Activated T-cell treated with anti-CD3 and anti-CD28 coated beads, Interleukin-2, amount 50 U/mL, for 72 hours (primary cell): Measurements from ENCODE around the gene IL32. TPM values are rescaled to one million over a fixed set of nuclear protein-coding genes. Genes with fewer than 3 reads are reported as not detected.

Source experiments
- ATAC-seq, 2 donors: fragments of 150-1000 bp; cut with Tn5 transposase; replicated peaks in 1 of 2; 2 replicates each; pipeline ENCODE4 v1.10.0; 2021; ENCODE audit warnings: moderate library complexity in 2 of 2, mild to moderate bottlenecking in 1 of 2
- DNase-seq, 2 donors: peaks; one replicate each; pipeline ENCODE4 v3.0.0; 2021 to 2022; ENCODE audit warnings: mixed read lengths in 1 of 2
- H3K27ac Mint-ChIP-seq: one replicate; pipeline ENCODE4 v1.8.0; 2022; ENCODE audit warnings: mild to moderate bottlenecking, moderate library complexity, mixed read lengths
- H3K27me3 Mint-ChIP-seq: one replicate; pipeline ENCODE4 v1.8.0; 2022; ENCODE audit warnings: low read depth, mixed read lengths
- H3K36me3 Mint-ChIP-seq, 2 donors: one replicate each; pipeline ENCODE4 v1.8.0; 2022; ENCODE audit warnings: mixed read lengths in 2 of 2, mild to moderate bottlenecking in 1 of 2; ENCODE audit not compliant: insufficient read depth in 2 of 2
- H3K4me1 Mint-ChIP-seq: one replicate; pipeline ENCODE4 v1.8.0; 2022; ENCODE audit warnings: low read depth, mixed read lengths
- H3K4me3 Mint-ChIP-seq, 2 donors: one replicate each; pipeline ENCODE4 v1.8.0; 2022; ENCODE audit warnings: mild to moderate bottlenecking in 2 of 2, mixed read lengths in 2 of 2, moderate library complexity in 2 of 2
- H3K9me3 Mint-ChIP-seq, 2 donors: one replicate each; pipeline ENCODE4 v1.8.0; 2022; ENCODE audit warnings: mixed read lengths in 2 of 2
- total RNA-seq, 2 donors: library from RNA; stranded (reverse); gene quantifications; one replicate each; pipeline ENCODE4 v1.2.3, GENCODE V29; 2022

IL32 gene
- total RNA-seq, 2 donors from 2014 or later = 1,427 to 2,251 TPM

DNA sequence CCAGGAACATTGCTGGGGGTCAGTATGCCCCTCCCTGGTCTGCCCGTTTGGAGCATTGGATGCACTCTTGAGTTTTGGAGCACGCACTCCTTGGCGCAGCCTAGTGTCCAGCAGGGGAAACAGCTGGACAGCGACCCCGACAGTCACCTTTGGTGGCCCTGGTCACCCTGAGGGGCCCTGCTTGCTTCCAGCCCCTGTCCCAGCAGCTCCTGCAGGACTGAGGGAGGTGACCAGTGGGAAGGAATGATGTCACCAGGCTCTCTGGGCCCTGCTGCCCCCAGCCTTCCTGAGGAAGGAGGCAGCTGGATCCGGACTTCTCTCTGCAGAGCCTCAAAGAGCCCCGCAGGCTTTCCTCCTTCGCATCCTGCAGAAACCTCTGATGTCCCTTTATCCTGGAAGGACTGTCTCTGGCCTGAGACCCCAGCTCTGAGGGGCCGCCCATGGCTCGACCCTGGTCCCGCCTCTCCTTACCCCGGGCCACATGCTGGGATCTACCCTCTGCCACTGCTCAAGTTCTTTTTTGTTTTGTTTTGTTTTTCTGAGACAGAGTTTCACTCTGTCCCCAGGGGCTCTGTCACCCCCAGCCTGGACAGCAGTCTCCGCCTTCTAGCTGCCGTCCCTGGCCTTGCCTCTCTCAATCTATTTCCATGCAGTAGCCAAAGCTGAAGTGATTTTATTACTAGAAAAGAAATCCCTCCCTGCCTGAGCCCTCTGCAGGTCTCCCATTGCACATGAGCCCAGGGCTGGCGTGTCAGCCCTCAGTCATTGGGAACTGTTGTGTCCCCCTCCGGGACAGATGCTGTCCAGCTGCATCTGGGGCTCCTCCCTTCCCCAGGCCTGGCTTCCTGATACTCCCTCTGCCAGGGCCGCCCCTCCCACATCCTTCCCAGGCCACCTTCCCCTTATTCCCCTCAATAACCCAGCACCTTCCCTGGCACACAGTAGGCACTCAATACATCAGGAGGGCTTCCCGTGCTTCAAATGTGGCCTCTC, 22.1 kb downstream of the IL32 start:
- no peaks in the 10 kb centered on the region for H3K9me3 Mint-ChIP-seq
- no peak for DNase-seq
- peaks cover 52% of the 10 kb centered on the region for H3K4me1 Mint-ChIP-seq
- peaks cover 0 to 1% of the 10 kb centered on the region in 2 donors for H3K36me3 Mint-ChIP-seq
- peak overlapping the region in 1 of 2 donors; percentile 80 for H3K4me3 Mint-ChIP-seq
- no peak overlapping the region for H3K27ac Mint-ChIP-seq
- peak; percentile 43 to 45 for ATAC-seq
- no peaks in the 10 kb centered on the region for H3K27me3 Mint-ChIP-seq

DNA sequence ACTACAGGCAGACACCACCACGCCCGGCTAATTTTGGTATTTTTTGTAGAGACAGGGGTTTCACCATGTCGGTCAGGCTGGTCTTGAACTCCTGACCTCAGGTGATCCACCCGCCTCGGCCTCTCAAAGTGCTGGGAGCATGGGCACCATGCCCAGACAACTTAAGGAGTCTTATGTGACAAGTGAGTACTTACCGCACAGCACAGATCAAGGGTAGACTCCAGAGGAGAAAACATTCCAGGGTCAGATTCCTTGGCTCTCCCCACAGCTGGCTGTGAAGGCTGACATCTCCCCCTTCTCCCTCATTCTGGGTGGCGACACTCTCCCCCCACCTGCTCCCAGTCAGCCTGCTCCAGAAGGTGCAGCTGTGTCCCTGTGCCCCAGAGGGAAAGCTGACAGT, 23.0 kb downstream of the IL32 start:
- peak overlapping the region in 1 of 2 donors; percentile 80 for H3K4me3 Mint-ChIP-seq
- no peaks in the 10 kb centered on the region for H3K9me3 Mint-ChIP-seq
- no peak for DNase-seq
- no peak overlapping the region for H3K27ac Mint-ChIP-seq
- no peak for ATAC-seq
- H3K4me1 Mint-ChIP-seq = peaks cover 52% of the 10 kb centered on the region
- no peaks in the 10 kb centered on the region for H3K27me3 Mint-ChIP-seq
- peaks cover 0 to 1% of the 10 kb centered on the region in 2 donors for H3K36me3 Mint-ChIP-seq

- no peaks in the 10 kb centered on the region for H3K27me3 Mint-ChIP-seq
- peaks cover 0 to 1% of the 10 kb centered on the region in 2 donors for H3K36me3 Mint-ChIP-seq
- no peak for DNase-seq
- H3K27ac Mint-ChIP-seq = no peak overlapping the region
- H3K4me1 Mint-ChIP-seq = peaks cover 50% of the 10 kb centered on the region
- no peaks in the 10 kb centered on the region for H3K9me3 Mint-ChIP-seq
- no peak for ATAC-seq
- H3K4me3 Mint-ChIP-seq = no peak overlapping the region
Measured at GRCh38 chr16:3088925-3089716, 23.7 kb downstream of the IL32 start.

DNA sequence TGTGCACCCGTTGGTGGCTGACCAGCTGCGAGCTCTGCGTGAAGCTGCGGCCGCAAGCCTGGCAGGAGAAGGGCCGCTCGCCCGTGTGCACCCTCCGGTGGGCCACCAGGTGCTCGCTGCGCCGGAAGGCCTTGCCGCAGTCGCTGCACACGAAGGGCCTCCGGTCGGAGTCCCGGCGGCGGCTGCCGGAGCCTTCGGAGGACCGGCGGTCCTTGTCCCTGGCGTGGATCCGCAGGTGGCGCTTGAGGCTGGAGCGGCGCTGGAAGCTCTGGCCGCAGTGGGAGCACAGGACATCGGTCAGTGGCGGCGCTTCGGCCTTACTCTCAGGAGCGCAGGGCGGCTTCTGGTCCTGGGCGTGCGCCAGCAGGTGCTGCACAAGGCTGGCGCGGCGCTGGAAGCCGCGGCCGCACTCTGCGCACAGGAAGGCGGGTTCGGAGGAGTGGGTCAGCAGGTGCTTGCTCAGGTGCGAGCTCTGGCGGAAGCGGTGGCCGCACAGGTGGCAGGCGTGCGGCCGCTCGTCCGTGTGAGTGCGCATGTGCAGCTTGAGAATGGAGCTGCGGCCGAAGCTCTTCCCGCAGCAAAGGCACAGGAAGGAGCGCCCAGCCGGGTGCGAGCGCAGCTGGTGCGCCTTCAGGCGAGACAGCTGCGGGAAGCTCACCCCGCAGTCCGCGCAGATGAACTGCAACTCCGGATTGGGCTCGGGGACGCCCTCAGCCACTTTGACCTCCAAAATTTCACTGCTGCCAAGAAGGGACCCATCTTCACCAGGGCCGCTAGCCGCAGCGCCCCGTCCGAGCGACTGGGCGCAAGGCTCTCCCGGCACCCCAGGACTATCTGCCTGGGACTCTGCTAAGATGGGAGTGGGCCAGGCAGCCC, 24.5 kb downstream of the IL32 start:
- Mint-ChIP-seq H3K9me3 (no peaks in the 10 kb centered on the region), H3K27ac (no peak overlapping the region), H3K4me1 (peaks cover 50% of the 10 kb centered on the region), H3K36me3 (peaks cover 0 to under 1% of the 10 kb centered on the region in 2 donors), H3K4me3 (no peak overlapping the region), H3K27me3 (no peaks in the 10 kb centered on the region)
- ATAC-seq (no peak), DNase-seq (no peak)

DNA sequence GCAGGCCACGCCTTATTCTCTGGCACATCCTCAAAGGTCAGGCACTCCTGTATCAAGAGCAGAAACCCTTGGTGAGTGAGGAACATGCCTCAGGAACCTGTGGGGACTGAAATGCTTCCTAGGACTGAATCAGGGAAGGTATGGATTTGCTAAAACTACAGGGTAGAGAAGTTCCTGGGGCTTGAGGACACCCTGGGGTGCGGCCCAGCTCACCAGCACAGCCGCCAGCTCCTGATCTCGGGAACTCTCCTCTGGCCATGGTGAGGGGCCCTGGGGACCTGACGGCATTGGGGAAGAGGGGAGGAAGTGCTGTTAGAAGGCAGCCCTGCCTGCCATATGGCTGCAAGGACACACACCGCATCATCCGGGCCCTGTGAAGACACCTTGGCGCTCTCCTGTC, 26.1 kb downstream of the IL32 start:
- peaks cover 52% of the 10 kb centered on the region for H3K4me1 Mint-ChIP-seq
- H3K36me3 Mint-ChIP-seq = no peaks in the 10 kb centered on the region
- no peak for DNase-seq
- no peak for ATAC-seq
- no peaks in the 10 kb centered on the region for H3K9me3 Mint-ChIP-seq
- peak overlapping the region; percentile 55 for H3K27ac Mint-ChIP-seq
- no peak overlapping the region for H3K4me3 Mint-ChIP-seq
- no peaks in the 10 kb centered on the region for H3K27me3 Mint-ChIP-seq

- Mint-ChIP-seq H3K27me3 (no peaks in the 10 kb centered on the region), H3K4me3 (no peak overlapping the region), H3K36me3 (no peaks in the 10 kb centered on the region), H3K4me1 (peaks cover 42% of the 10 kb centered on the region), H3K9me3 (no peaks in the 10 kb centered on the region), H3K27ac (no peak overlapping the region)
- no peak for ATAC-seq
- DNase-seq = no peak
Measured at GRCh38 chr16:3092501-3092941, 27.1 kb downstream of the IL32 start.

- H3K27ac Mint-ChIP-seq = peak overlapping the region; percentile 94
- H3K4me1 Mint-ChIP-seq = peaks cover 30% of the 10 kb centered on the region
- ATAC-seq (peak; percentile 47 to 59), DNase-seq (peak; percentile 61 to 75)
- peak overlapping the region; percentile 25 to 53 for H3K4me3 Mint-ChIP-seq
- no peaks in the 10 kb centered on the region for H3K27me3 Mint-ChIP-seq
- no peaks in the 10 kb centered on the region for H3K36me3 Mint-ChIP-seq
- H3K9me3 Mint-ChIP-seq = no peaks in the 10 kb centered on the region
Measured at GRCh38 chr16:3094289-3095027, 29.0 kb downstream of the IL32 start.

DNA sequence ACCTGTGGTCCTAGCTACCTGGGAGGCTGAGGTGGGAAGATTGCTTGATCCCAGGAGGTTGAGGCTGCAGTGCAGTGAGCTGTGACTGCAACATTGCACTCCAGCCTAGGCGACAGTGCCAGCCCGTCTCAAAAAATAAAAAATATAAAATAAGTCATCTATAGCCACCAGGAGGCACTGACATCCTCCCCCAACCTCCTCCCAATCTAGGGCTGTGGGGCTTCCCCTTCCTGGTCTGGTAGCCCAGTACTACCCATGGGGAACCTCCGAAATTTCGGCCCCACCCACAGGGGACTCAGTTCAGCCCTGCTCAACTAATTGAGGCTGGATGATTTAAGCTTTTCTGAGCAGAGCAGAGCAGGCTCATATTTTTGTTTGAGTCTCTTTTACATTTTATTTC, 30.4 kb downstream of the IL32 start:
- Mint-ChIP-seq H3K36me3 (no peaks in the 10 kb centered on the region), H3K4me3 (peak overlapping the region in 1 of 2 donors; percentile 17), H3K27ac (no peak overlapping the region), H3K4me1 (peaks cover 38% of the 10 kb centered on the region), H3K9me3 (no peaks in the 10 kb centered on the region), H3K27me3 (no peaks in the 10 kb centered on the region)
- DNase-seq (peak; percentile 72 to 76), ATAC-seq (peak; percentile 64 to 73)

GRCh38 chr16:3096362-3096761, 30.9 kb downstream of the IL32 start:
- Mint-ChIP-seq H3K4me1 (peaks cover 38% of the 10 kb centered on the region), H3K27me3 (no peaks in the 10 kb centered on the region), H3K9me3 (no peaks in the 10 kb centered on the region), H3K36me3 (no peaks in the 10 kb centered on the region), H3K4me3 (no peak overlapping the region), H3K27ac (no peak overlapping the region)
- DNase-seq = no peak
- ATAC-seq = no peak

DNA sequence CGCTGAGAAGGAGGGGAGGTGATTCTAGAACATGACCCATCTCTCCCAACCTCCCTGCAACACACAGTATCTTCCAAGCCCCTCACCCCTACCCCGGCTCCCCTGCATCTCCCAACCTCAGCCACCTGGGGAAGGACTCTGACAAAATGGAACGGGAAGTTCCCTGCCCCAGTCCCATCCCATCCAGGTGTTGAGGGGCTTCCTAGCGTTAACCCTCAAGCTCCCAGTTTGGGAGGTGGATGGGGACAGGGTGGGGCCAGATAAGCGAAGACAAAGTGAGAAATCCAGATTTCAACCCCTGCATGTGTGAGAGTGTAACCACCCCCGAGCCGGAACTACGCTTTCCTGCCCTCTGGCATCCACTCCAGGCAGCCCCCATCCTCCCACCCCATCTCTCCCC, 31.8 kb downstream of the IL32 start:
- DNase-seq = no peak
- no peak for ATAC-seq
- Mint-ChIP-seq H3K36me3 (no peaks in the 10 kb centered on the region), H3K4me3 (no peak overlapping the region), H3K9me3 (no peaks in the 10 kb centered on the region), H3K4me1 (peaks cover 46% of the 10 kb centered on the region), H3K27ac (no peak overlapping the region), H3K27me3 (no peaks in the 10 kb centered on the region)

DNA sequence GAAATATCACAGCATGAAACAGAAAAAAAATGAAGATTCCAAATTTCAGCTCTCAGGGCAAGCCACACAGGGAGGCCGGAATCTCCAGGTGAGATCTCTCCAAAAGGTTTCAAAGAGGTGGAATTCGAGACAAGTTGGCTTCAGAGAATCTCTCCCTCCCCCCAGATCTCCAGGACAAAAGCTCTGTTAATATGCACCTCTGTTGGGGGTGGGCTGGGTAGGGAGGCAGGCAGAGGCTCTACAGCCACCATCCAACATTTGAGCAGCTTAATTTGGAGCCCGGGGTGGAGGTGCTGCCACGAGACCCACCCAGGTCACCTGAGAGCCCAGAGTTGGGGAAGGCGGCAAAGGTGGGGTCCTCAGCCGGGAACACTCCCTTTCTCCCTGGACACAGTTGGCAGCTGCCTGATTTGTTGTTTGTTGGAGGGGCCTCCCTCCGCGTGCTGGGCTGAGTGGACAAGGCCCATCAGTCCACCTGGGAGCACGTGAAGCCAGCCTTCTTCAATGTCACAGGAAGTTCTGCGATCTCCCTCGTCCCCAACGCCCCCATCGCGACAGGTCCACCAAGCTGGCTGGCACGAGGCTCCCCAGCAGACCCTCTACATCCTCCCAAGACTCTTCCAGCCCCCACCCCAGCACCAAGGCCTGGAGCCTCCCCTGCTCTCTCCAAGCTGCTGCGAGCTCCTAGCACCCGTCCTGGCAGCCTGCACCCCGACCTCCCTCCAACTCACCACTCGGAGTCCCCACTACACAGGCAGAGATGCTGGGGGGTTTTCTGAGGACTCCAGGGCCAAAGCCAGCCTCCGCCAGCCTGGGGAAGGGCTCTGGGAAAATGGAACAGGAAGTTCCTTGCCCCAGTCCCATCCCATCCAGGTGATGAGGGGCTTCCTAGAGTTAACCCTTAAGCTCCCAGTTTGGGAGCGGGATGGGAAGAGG, 33.3 kb downstream of the IL32 start, which contains the start of gene ZSCAN10:
ZSCAN10 (minus strand) TSS at position 836 of the 936 bp plus-strand sequence. CDS start 6,357 bp downstream, outside the sequence.
- Mint-ChIP-seq H3K4me1 (peaks cover 48% of the 10 kb centered on the region), H3K27ac (no peak within 1 kb of the TSS)

More for the DNA sequence above, 33.3 kb downstream of the IL32 start, which contains the start of gene ZSCAN10:
- ATAC-seq = no peak
- H3K36me3 Mint-ChIP-seq = no peaks in the 10 kb centered on the region
- no peak for DNase-seq
- H3K9me3 Mint-ChIP-seq = no peaks in the 10 kb centered on the region
- H3K4me3 Mint-ChIP-seq = peak within 1 kb of the TSS; percentile 75 to 83
- H3K27me3 Mint-ChIP-seq = no peaks in the 10 kb centered on the region
